Trophoblast cell (in vitro differentiated cells and primary cell): ENCODE data around the gene PIP5KL1.

ENCODE experiments used
- DNase-seq, 2 donors: peaks; one replicate each; pipeline ENCODE4 v3.0.0-alpha.2; 2016
- H2AFZ ChIP-seq: 2 replicates; pipeline ENCODE4 v1.6.1; 2013; ENCODE audit warnings: low read length, moderate library complexity, mild to moderate bottlenecking; ENCODE audit not compliant: insufficient read depth, poor library complexity
- H2AK5ac ChIP-seq: 2 replicates; pipeline ENCODE4 v1.6.1; 2013; ENCODE audit warnings: mild to moderate bottlenecking, low read length
- H2BK120ac ChIP-seq: 2 replicates; pipeline ENCODE4 v1.6.1; 2013; ENCODE audit warnings: low read length, mild to moderate bottlenecking, moderate library complexity; ENCODE audit not compliant: insufficient read depth, poor library complexity
- H2BK12ac ChIP-seq: 2 replicates; pipeline ENCODE4 v1.6.1; 2013; ENCODE audit warnings: mild to moderate bottlenecking, low read length, moderate library complexity
- H2BK5ac ChIP-seq: 2 replicates; pipeline ENCODE4 v1.6.1; 2013; ENCODE audit warnings: low read length, low read depth, moderate library complexity, mild to moderate bottlenecking; ENCODE audit not compliant: poor library complexity
- H3K14ac ChIP-seq: 2 replicates; pipeline ENCODE4 v1.6.1; 2013; ENCODE audit warnings: mild to moderate bottlenecking, low read length
- H3K18ac ChIP-seq: 2 replicates; pipeline ENCODE4 v1.6.1; 2013; ENCODE audit warnings: mild to moderate bottlenecking, low read length
- H3K23ac ChIP-seq: 2 replicates; pipeline ENCODE4 v1.6.1; 2013; ENCODE audit warnings: low read length
- H3K27ac ChIP-seq: 2 replicates; pipeline ENCODE4 v1.5.1; 2013; ENCODE audit warnings: low read depth, mild to moderate bottlenecking, inconsistent platforms, low read length, moderate library complexity
- H3K27me3 ChIP-seq: 2 replicates; pipeline ENCODE4 v1.6.1; 2013; ENCODE audit warnings: inconsistent platforms, mild to moderate bottlenecking, low read length, moderate library complexity; ENCODE audit not compliant: insufficient read depth
- H3K36me3 ChIP-seq, 2 experiments: 1 replicate in 1 of 2; 2 replicates in 1 of 2; pipeline ENCODE4 v1.6.1; 2013; ENCODE audit warnings: low read length in 2 of 2, mild to moderate bottlenecking in 2 of 2, moderate library complexity in 1 of 2; ENCODE audit not compliant: insufficient read depth in 2 of 2, control insufficient read depth in 1 of 2
- H3K4ac ChIP-seq: 2 replicates; pipeline ENCODE4 v1.6.1; 2013; ENCODE audit warnings: low read depth, mild to moderate bottlenecking, low read length, moderate library complexity
- H3K4me1 ChIP-seq, 2 experiments: 1 replicate in 1 of 2; 2 replicates in 1 of 2; pipeline ENCODE4 v1.6.1; 2013; ENCODE audit warnings: low read length in 2 of 2, mild to moderate bottlenecking in 2 of 2, moderate library complexity in 1 of 2; ENCODE audit not compliant: insufficient read depth in 2 of 2, control insufficient read depth in 1 of 2
- H3K4me2 ChIP-seq: 2 replicates; pipeline ENCODE4 v1.6.1; 2013; ENCODE audit warnings: inconsistent platforms, mild to moderate bottlenecking, low read length, moderate library complexity
- H3K4me3 ChIP-seq: 2 replicates; pipeline ENCODE4 v1.5.1; 2013; ENCODE audit warnings: mild to moderate bottlenecking, low read depth, low read length, inconsistent platforms
- H3K79me1 ChIP-seq: one replicate; pipeline ENCODE4 v1.6.1; 2013; ENCODE audit warnings: low read length
- H3K79me2 ChIP-seq: 2 replicates; pipeline ENCODE4 v1.6.1; 2013; ENCODE audit warnings: low read length, mild to moderate bottlenecking; ENCODE audit not compliant: control insufficient read depth, insufficient read depth, poor library complexity
- H3K9ac ChIP-seq: 2 replicates; pipeline ENCODE4 v1.6.1; 2013; ENCODE audit warnings: mild to moderate bottlenecking, low read length
- H3K9me3 ChIP-seq: 2 replicates; pipeline ENCODE4 v1.6.1; 2013; ENCODE audit warnings: low read depth, mild to moderate bottlenecking, control low read depth, inconsistent platforms, low read length; ENCODE audit not compliant: insufficient read depth
- H4K12ac ChIP-seq: 2 replicates; pipeline ENCODE4 v1.6.1; 2013; ENCODE audit warnings: low read depth, mild to moderate bottlenecking, low read length, moderate library complexity
- H4K8ac ChIP-seq: 2 replicates; pipeline ENCODE4 v1.6.1; 2013; ENCODE audit warnings: low read depth, mild to moderate bottlenecking, low read length, moderate library complexity
- H4K91ac ChIP-seq: one replicate; pipeline ENCODE4 v1.6.1; 2013; ENCODE audit warnings: low read depth, mild to moderate bottlenecking, low read length, moderate library complexity
- WGBS: extraction: QIAGEN DNeasy Blood & Tissue Kit; methylation state at CpG from one replicate; pipeline ENCODE4 v1.1.7; 2013; ENCODE audit warnings: missing lambda C conversion rate; ENCODE audit not compliant: insufficient read length, insufficient coverage; ENCODE audit errors: extremely low coverage; 5-methylcytosine and 5-hydroxymethylcytosine counted together

The PIP5KL1 gene

DNA sequence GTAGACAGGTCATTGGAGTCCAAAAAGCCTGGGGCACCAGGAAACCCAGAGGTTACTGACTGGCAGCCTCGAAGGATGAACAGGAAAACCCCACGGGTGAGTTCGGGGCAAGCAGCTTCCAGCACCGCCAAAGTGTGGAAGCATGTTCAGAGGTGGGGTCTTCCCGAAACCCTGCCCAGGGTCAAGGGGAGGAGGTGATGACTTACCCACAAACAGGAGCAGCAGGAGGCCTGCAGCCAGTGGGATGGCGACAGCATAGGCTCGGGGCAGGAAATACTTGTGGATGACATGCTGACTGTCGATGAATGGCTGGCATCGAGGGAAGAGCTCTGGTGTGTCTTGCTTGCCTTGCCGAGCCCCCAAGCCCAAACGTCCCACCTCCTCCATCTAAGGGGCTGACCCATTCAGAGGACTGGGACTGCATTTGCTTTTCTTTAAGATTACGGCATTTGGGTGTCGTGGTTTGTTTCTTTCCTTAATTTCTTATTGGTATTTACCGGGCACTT is 5.8 kb upstream of the PIP5KL1 start:
- Histone ChIP-seq H3K4me3 (no peak overlapping the region), H4K12ac (no peak overlapping the region), H3K79me1 (peaks cover 4% of the 10 kb centered on the region), H4K91ac (no peak overlapping the region), H3K27me3 (no peaks in the 10 kb centered on the region), H3K14ac (no peak overlapping the region), H3K4me2 (peak overlapping the region; percentile 94), H3K18ac (no peak overlapping the region), H2BK12ac (no peak overlapping the region), H3K9me3 (no peaks in the 10 kb centered on the region), H2BK120ac (no peak overlapping the region), H3K9ac (no peak overlapping the region), H2AFZ (no peak overlapping the region), H2AK5ac (no peak overlapping the region), H3K27ac (no peak overlapping the region), H2BK5ac (no peak overlapping the region), H3K36me3 (peaks cover 23 to 27% of the 10 kb centered on the region in 2 experiments), H4K8ac (no peak overlapping the region), H3K4me1 (peaks cover 13 to 22% of the 10 kb centered on the region in 2 experiments), H3K79me2 (peaks cover 3% of the 10 kb centered on the region), H3K23ac (no peak overlapping the region), H3K4ac (no peak overlapping the region)
- DNase-seq = no peak
- WGBS = no CpG with 5 or more reads among the region's 14 CpGs

DNA sequence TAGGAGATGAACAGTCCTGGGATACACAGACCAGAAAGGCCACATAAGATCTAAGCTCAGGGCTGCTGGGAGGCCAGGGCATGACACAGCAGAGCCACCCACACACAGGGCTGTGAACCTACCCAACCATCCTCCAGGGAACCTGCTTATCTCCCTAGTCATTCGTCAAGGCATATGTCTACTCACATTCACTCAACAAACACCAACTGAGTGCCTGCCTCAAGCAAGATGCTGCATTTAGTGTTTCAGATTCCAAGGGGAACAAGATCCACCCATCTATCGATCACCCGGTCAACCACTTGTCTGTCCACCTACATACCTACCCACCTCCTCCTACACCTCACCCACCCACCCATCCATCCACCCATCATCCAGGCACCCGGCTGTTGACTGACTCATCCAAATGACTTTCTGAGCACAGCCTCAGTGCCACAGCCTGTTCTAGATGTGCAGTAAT is 5.2 kb upstream of the PIP5KL1 start:
- no peak overlapping the region for H4K91ac ChIP-seq
- H3K79me1 ChIP-seq = peaks cover 4% of the 10 kb centered on the region
- H3K9me3 ChIP-seq = no peaks in the 10 kb centered on the region
- no peak overlapping the region for H3K9ac ChIP-seq
- H2BK120ac ChIP-seq = no peak overlapping the region
- no peak overlapping the region for H3K18ac ChIP-seq
- no peak overlapping the region for H4K8ac ChIP-seq
- H2BK12ac ChIP-seq = no peak overlapping the region
- no CpG with 5 or more reads among the region's 4 CpGs for WGBS
- H3K14ac ChIP-seq = no peak overlapping the region
- no peak overlapping the region for H2BK5ac ChIP-seq
- H3K27me3 ChIP-seq = no peaks in the 10 kb centered on the region
- no peak overlapping the region for H3K27ac ChIP-seq
- peaks cover 19 to 27% of the 10 kb centered on the region in 2 experiments for H3K4me1 ChIP-seq
- H3K79me2 ChIP-seq = peaks cover 3% of the 10 kb centered on the region
- no peak overlapping the region for H2AK5ac ChIP-seq
- H3K4ac ChIP-seq = no peak overlapping the region
- no peak overlapping the region for H3K23ac ChIP-seq
- no peak overlapping the region for H3K4me2 ChIP-seq
- H2AFZ ChIP-seq = no peak overlapping the region
- peaks cover 18 to 23% of the 10 kb centered on the region in 2 experiments for H3K36me3 ChIP-seq
- no peak overlapping the region for H4K12ac ChIP-seq
- no peak for DNase-seq
- no peak overlapping the region for H3K4me3 ChIP-seq

DNA sequence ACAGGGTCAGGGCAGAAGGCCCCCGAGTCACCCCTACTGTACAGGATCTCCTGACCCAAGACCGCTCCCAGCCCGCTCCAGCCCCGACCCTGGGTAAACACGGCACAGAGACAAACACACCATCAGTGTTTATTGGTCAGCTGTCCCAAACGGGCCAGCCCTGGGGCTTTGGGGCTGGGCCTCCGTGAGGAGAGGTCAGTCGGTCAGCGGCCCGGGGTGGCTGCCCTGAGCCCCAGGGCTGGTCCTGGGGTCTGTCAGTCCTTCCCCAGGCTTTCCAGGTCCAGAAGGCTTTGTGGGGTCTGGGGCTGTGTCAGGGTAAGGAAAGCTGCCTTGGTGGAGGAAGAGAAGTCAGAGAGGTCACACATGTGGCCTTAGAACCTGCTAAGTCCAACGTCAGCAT is 4.4 kb upstream of the PIP5KL1 start:
- Histone ChIP-seq H2BK12ac (no peak overlapping the region), H3K4ac (no peak overlapping the region), H3K27me3 (no peaks in the 10 kb centered on the region), H4K8ac (no peak overlapping the region), H3K18ac (peak overlapping the region; percentile 13), H3K79me1 (peaks cover 4% of the 10 kb centered on the region), H4K12ac (no peak overlapping the region), H3K4me2 (no peak overlapping the region), H2BK5ac (no peak overlapping the region), H3K27ac (no peak overlapping the region), H4K91ac (no peak overlapping the region), H2BK120ac (no peak overlapping the region), H3K4me3 (no peak overlapping the region), H3K23ac (no peak overlapping the region), H3K9ac (no peak overlapping the region), H3K79me2 (peaks cover 3% of the 10 kb centered on the region), H2AFZ (no peak overlapping the region), H3K4me1 (peaks cover 19 to 31% of the 10 kb centered on the region in 2 experiments), H3K36me3 (peaks cover 16 to 19% of the 10 kb centered on the region in 2 experiments), H3K14ac (no peak overlapping the region), H3K9me3 (no peaks in the 10 kb centered on the region), H2AK5ac (no peak overlapping the region)
- no CpG with 5 or more reads among the region's 11 CpGs for WGBS
- DNase-seq = no peak

DNA sequence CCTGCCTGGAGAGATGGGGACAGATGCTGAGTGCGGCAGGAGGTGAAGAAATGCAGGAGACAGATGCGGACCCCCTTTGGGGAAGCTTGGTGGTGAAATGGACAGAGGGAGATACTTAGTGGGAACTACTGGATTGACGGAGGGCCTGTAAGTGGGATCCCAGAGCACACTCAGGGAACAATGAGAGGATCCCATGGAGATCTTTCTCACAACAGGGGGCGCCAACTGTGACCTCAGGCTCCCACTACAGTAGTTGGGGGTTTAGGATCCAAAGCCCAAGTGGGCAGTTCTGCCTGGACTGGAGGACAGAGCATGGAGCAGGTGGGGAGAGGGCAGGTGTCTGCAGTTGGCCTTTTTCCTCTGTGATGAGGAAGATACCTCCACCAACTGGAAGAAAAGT is 3.7 kb upstream of the PIP5KL1 start:
- WGBS = no CpG with 5 or more reads among the region's 4 CpGs

More for the DNA sequence above, 3.7 kb upstream of the PIP5KL1 start:
- Histone ChIP-seq H2AFZ (no peak overlapping the region), H4K12ac (no peak overlapping the region), H3K9ac (no peak overlapping the region), H3K23ac (no peak overlapping the region), H3K14ac (no peak overlapping the region), H2BK12ac (no peak overlapping the region), H3K4me1 (peaks cover 19 to 31% of the 10 kb centered on the region in 2 experiments), H4K8ac (no peak overlapping the region), H3K36me3 (peaks cover 13 to 16% of the 10 kb centered on the region in 2 experiments), H3K9me3 (peaks cover 2% of the 10 kb centered on the region), H2AK5ac (no peak overlapping the region), H3K27me3 (no peaks in the 10 kb centered on the region), H3K18ac (no peak overlapping the region), H3K4me3 (no peak overlapping the region), H3K79me2 (peaks cover 3% of the 10 kb centered on the region), H3K27ac (no peak overlapping the region), H3K4me2 (no peak overlapping the region), H2BK5ac (no peak overlapping the region), H4K91ac (no peak overlapping the region), H2BK120ac (no peak overlapping the region), H3K4ac (no peak overlapping the region), H3K79me1 (peaks cover 4% of the 10 kb centered on the region)
- no peak for DNase-seq
